Inferior parietal cortex (tissue), 1 donor: ENCODE measurements around the gene ACSF3.
"Not testable (repeated sequence)": the region's sequence is repeated elsewhere in the genome, so short reads cannot be mapped to it uniquely, and the experiment has no call there.

ENCODE experiments used
- DNase-seq: peaks from one replicate; pipeline ENCODE4 v3.0.0-alpha.2; 2016; ENCODE audit errors: extremely low spot score

Gene ACSF3

GRCh38 chr16:89073346-89074071 is 20.1 kb upstream of the ACSF3 start:
- DNase-seq, result no peak

- not testable (repeated sequence) for DNase-seq
These were observed 19.5 kb upstream of the ACSF3 start for GRCh38 chr16:89074072-89074674.

- no peak for DNase-seq
These were observed 18.6 kb upstream of the ACSF3 start for GRCh38 chr16:89074803-89075688.

- DNase-seq, result no peak
These were observed 17.5 kb upstream of the ACSF3 start for GRCh38 chr16:89076159-89076558.

- DNase-seq, result no peak
These were observed 16.6 kb upstream of the ACSF3 start for GRCh38 chr16:89077076-89077475.

GRCh38 chr16:89078172-89078571 is 15.5 kb upstream of the ACSF3 start:
- no peak for DNase-seq

- no peak for DNase-seq
These were observed 14.1 kb upstream of the ACSF3 start for GRCh38 chr16:89079434-89079980.

- DNase-seq, result no peak
These were observed 13.3 kb upstream of the ACSF3 start for GRCh38 chr16:89080196-89080853.

- DNase-seq, result no peak
These were observed 12.1 kb upstream of the ACSF3 start for GRCh38 chr16:89081556-89081955.

GRCh38 chr16:89084411-89084810 is 9.2 kb upstream of the ACSF3 start:
- DNase-seq, result no peak

GRCh38 chr16:89084814-89085612 is 8.6 kb upstream of the ACSF3 start:
- no peak for DNase-seq

- no peak for DNase-seq
These were observed 7.9 kb upstream of the ACSF3 start for GRCh38 chr16:89085755-89086154.

GRCh38 chr16:89087922-89088497 is 5.6 kb upstream of the ACSF3 start:
- no peak for DNase-seq

GRCh38 chr16:89089120-89089519 is 4.5 kb upstream of the ACSF3 start:
- DNase-seq, result no peak

GRCh38 chr16:89090182-89090630 is 3.4 kb upstream of the ACSF3 start:
- DNase-seq, result no peak

- no peak for DNase-seq
These were observed 2.8 kb upstream of the ACSF3 start for GRCh38 chr16:89090669-89091426.

GRCh38 chr16:89092013-89092412 is 1.6 kb upstream of the ACSF3 start:
- no peak for DNase-seq

- DNase-seq, result not testable (repeated sequence)
These were observed 425 bp upstream of the ACSF3 start for GRCh38 chr16:89093252-89093601.

GRCh38 chr16:89094252-89094879 is 714 bp downstream of the ACSF3 start:
- DNase-seq, result no peak
